OCI-LY1 (cell line): ENCODE results near the gene SLC37A4.
"Not testable (repeated sequence)": the region's sequence is repeated elsewhere in the genome, so short reads cannot be mapped to it uniquely, and the experiment has no call there.

ENCODE experiments used
- H2AFZ ChIP-seq: fragments of 200-600 bp; sonication (generic), shearing (Covaris generic); 2 replicates; pipeline ENCODE4 v1.6.0; 2014; ENCODE audit warnings: antibody characterized with exemption, mild to moderate bottlenecking, low read length
- H3F3A ChIP-seq: fragments of 200-600 bp; sonication (generic), shearing (Covaris generic); 2 replicates; pipeline ENCODE4 v1.6.0; 2014; ENCODE audit warnings: mild to moderate bottlenecking, antibody characterized with exemption, low read length, moderate library complexity; ENCODE audit not compliant: insufficient read depth
- H3K27ac ChIP-seq: fragments of 200-600 bp; sonication (generic); 2 replicates; pipeline ENCODE4 v1.5.1; 2014; ENCODE audit warnings: low read length, mixed run types, mild to moderate bottlenecking, low read depth; ENCODE audit not compliant: poor library complexity, severe bottlenecking
- H3K27me3 ChIP-seq: fragments of 200-600 bp; sonication (generic); 2 replicates; pipeline ENCODE4 v1.6.0; 2014; ENCODE audit warnings: antibody characterized with exemption, mild to moderate bottlenecking, low read length, moderate library complexity; ENCODE audit not compliant: insufficient read depth
- H3K36me3 ChIP-seq: fragments of 200-600 bp; sonication (generic); 2 replicates; pipeline ENCODE4 v1.6.1; 2014; ENCODE audit warnings: mild to moderate bottlenecking, antibody characterized with exemption, low read length, moderate library complexity, mixed read lengths; ENCODE audit not compliant: insufficient read depth
- H3K4me1 ChIP-seq: fragments of 200-600 bp; sonication (generic); 2 replicates; pipeline ENCODE4 v1.5.1; 2014; ENCODE audit warnings: mild to moderate bottlenecking, low read length, moderate library complexity; ENCODE audit not compliant: insufficient read depth, severe bottlenecking
- H3K4me2 ChIP-seq: fragments of 200-600 bp; sonication (generic), shearing (Covaris generic); 2 replicates; pipeline ENCODE4 v1.6.1; 2014; ENCODE audit warnings: low read length
- H3K4me3 ChIP-seq: fragments of 200-600 bp; sonication (generic); 2 replicates; pipeline ENCODE4 v1.5.1; 2014; ENCODE audit warnings: low read length, low read depth, mild to moderate bottlenecking, mixed read lengths; ENCODE audit not compliant: poor library complexity, severe bottlenecking
- H3K79me2 ChIP-seq: fragments of 200-600 bp; shearing (Covaris generic); 2 replicates; pipeline ENCODE4 v1.6.1; 2016; ENCODE audit warnings: mixed run types, low read length, mixed read lengths; ENCODE audit not compliant: insufficient read depth
- H3K9ac ChIP-seq: fragments of 200-600 bp; sonication (generic), shearing (Covaris generic); 2 replicates; pipeline ENCODE4 v1.6.1; 2014; ENCODE audit warnings: mild to moderate bottlenecking, low read length, mixed read lengths
- H3K9me2 ChIP-seq: fragments of 200-600 bp; sonication (generic), shearing (Covaris generic); 2 replicates; pipeline ENCODE4 v1.6.1; 2014; ENCODE audit warnings: low read depth, mild to moderate bottlenecking, low read length, mixed read lengths
- H3K9me3 ChIP-seq: fragments of 200-600 bp; shearing (Covaris generic); 2 replicates; pipeline ENCODE4 v1.6.1; 2014; ENCODE audit warnings: low read length, mixed read lengths
- H4K20me1 ChIP-seq: fragments of 200-600 bp; sonication (generic), shearing (Covaris generic); 2 replicates; pipeline ENCODE4 v1.6.0; 2016; ENCODE audit warnings: mild to moderate bottlenecking, low read length; ENCODE audit not compliant: insufficient read depth
- CTCF ChIP-seq: fragments of 200-600 bp; sonication (generic), shearing (Covaris generic); IDR thresholded peaks from 2 replicates; pipeline ENCODE4 v1.5.1; 2017; ENCODE audit warnings: mild to moderate bottlenecking, antibody characterized with exemption, low read length, moderate library complexity, mixed read lengths
- EZH2 ChIP-seq: fragments of 200-600 bp; sonication (generic), shearing (Covaris generic); IDR thresholded peaks from 2 replicates; pipeline ENCODE4 v1.8.0; 2017; ENCODE audit warnings: borderline replicate concordance, mixed run types, mild to moderate bottlenecking, antibody characterized with exemption, low read length, moderate library complexity, mixed read lengths

SLC37A4 gene

GRCh38 chr11:119061256-119061655, 30.6 kb upstream of the SLC37A4 start:
- no peaks in the 10 kb centered on the region for H3K27me3 ChIP-seq
- H3K9ac ChIP-seq = no peak overlapping the region
- H3K9me3 ChIP-seq = no peaks in the 10 kb centered on the region
- no peaks in the 10 kb centered on the region for H3K36me3 ChIP-seq
- H3K9me2 ChIP-seq = no peaks in the 10 kb centered on the region
- TF ChIP-seq EZH2 = no peak
- TF ChIP-seq CTCF = no peak
- H3F3A ChIP-seq = no peaks in the 10 kb centered on the region
- peaks cover 3% of the 10 kb centered on the region; the same call in 1 of the 2 replicates for H3K79me2 ChIP-seq
- H4K20me1 ChIP-seq = no peaks in the 10 kb centered on the region
- no peak overlapping the region for H3K27ac ChIP-seq
- H3K4me2 ChIP-seq = no peak overlapping the region
- H3K4me3 ChIP-seq = no peak overlapping the region
- no peak overlapping the region for H2AFZ ChIP-seq
- H3K4me1 ChIP-seq = peaks cover 24% of the 10 kb centered on the region

GRCh38 chr11:119059128-119059527, 28.5 kb upstream of the SLC37A4 start:
- not testable (repeated sequence) for H3K9me2 ChIP-seq, H3K27me3 ChIP-seq, H3K9ac ChIP-seq, H3K27ac ChIP-seq, H3K4me2 ChIP-seq, H4K20me1 ChIP-seq, H3K4me3 ChIP-seq, H3K9me3 ChIP-seq, H3K79me2 ChIP-seq, H3F3A ChIP-seq, H2AFZ ChIP-seq
- Histone ChIP-seq H3K4me1 (peaks cover 19% of the 10 kb centered on the region), H3K36me3 (peaks cover 16% of the 10 kb centered on the region)

- H3K27ac ChIP-seq = peak within 1 kb of the TSS; percentile 44
- no peaks in the 10 kb centered on the region for H3K9me2 ChIP-seq
- H4K20me1 ChIP-seq = no peaks in the 10 kb centered on the region
- H2AFZ ChIP-seq = no peak within 1 kb of the TSS
- H3F3A ChIP-seq = no peaks in the 10 kb centered on the region
- H3K9ac ChIP-seq = peak within 1 kb of the TSS; percentile 95
- no peaks in the 10 kb centered on the region for H3K9me3 ChIP-seq
- H3K36me3 ChIP-seq = peaks cover 36% of the 10 kb centered on the region
- peak within 1 kb of the TSS; percentile 91 for H3K4me3 ChIP-seq
- peak; percentile 11; the same call in 1 of the 2 replicates for TF ChIP-seq CTCF
- TF ChIP-seq EZH2 = no peak
- H3K79me2 ChIP-seq = peaks cover 7% of the 10 kb centered on the region; the same call in 1 of the 2 replicates
- peak within 1 kb of the TSS; percentile 98 for H3K4me2 ChIP-seq
- peaks cover 17% of the 10 kb centered on the region for H3K4me1 ChIP-seq
- H3K27me3 ChIP-seq = no peaks in the 10 kb centered on the region
Observed at GRCh38 chr11:119057000-119057769, 26.5 kb upstream of the SLC37A4 start, which contains the start of gene HYOU1. HYOU1 (minus strand) TSS chr11:119057205; CDS start chr11:119056160, 1,045 bp downstream.
